GM23338 (cell line): ENCODE results near the gene PRDM1. TPM values are rescaled to one million over a fixed set of nuclear protein-coding genes. Genes with fewer than 3 reads are reported as not detected.

ENCODE experiments used
- ATAC-seq: fragments of 200-7000 bp; cut with Tn5 transposase; 3 replicates; pipeline ENCODE4 v1.9.1; 2020
- DNase-seq: peaks from one replicate; pipeline ENCODE4 v3.0.0-alpha.2; 2015; ENCODE audit warnings: low spot score
- H2AFZ ChIP-seq: fragments of 200-600 bp; sonication (generic); 2 replicates; pipeline ENCODE4 v1.8.0; 2016; ENCODE audit warnings: antibody characterized with exemption, mild to moderate bottlenecking, moderate library complexity
- H3F3A ChIP-seq: fragments of 200-600 bp; sonication (generic); replicated peaks from 2 replicates; pipeline ENCODE4 v1.8.0; 2017; ENCODE audit warnings: antibody characterized with exemption, mixed run types, low read depth
- H3K27ac ChIP-seq: fragments of 200-600 bp; sonication (generic); 2 replicates; pipeline ENCODE4 v1.6.1; 2016; ENCODE audit warnings: low read depth
- H3K27me3 ChIP-seq: fragments of 200-600 bp; sonication (generic); 2 replicates; pipeline ENCODE4 v1.8.0; 2016; ENCODE audit warnings: mild to moderate bottlenecking, mixed run types, moderate library complexity; ENCODE audit not compliant: insufficient read depth
- H3K36me3 ChIP-seq: fragments of 200-600 bp; sonication (generic); 2 replicates; pipeline ENCODE4 v1.8.0; 2016; ENCODE audit warnings: mild to moderate bottlenecking; ENCODE audit not compliant: insufficient read depth
- H3K4me1 ChIP-seq: fragments of 200-600 bp; sonication (generic); 2 replicates; pipeline ENCODE4 v1.8.0; 2016; ENCODE audit warnings: mild to moderate bottlenecking, moderate library complexity; ENCODE audit not compliant: insufficient read depth
- H3K4me2 ChIP-seq: fragments of 200-600 bp; sonication (generic); 2 replicates; pipeline ENCODE4 v1.7.1; 2017; ENCODE audit warnings: mixed run types
- H3K4me3 ChIP-seq: fragments of 200-600 bp; sonication (generic); 2 replicates; pipeline ENCODE4 v1.6.1; 2016; ENCODE audit warnings: mixed run types
- H3K79me2 ChIP-seq: fragments of 200-600 bp; sonication (generic); replicated peaks from 2 replicates; pipeline ENCODE4 v1.8.0; 2017; ENCODE audit warnings: mild to moderate bottlenecking; ENCODE audit not compliant: insufficient read depth
- H3K9me2 ChIP-seq: fragments of 200-600 bp; sonication (generic); 2 replicates; pipeline ENCODE4 v1.8.0; 2017; ENCODE audit not compliant: insufficient read depth
- H4K20me1 ChIP-seq: fragments of 200-600 bp; sonication (generic); replicated peaks from 2 replicates; pipeline ENCODE4 v1.8.0; 2017; ENCODE audit warnings: mild to moderate bottlenecking; ENCODE audit not compliant: insufficient read depth
- H3K27ac Mint-ChIP-seq: 2 replicates; pipeline ENCODE4 v1.8.0; 2020; ENCODE audit warnings: inconsistent platforms, mild to moderate bottlenecking, moderate library complexity, mixed read lengths
- H3K27me3 Mint-ChIP-seq: 3 replicates; pipeline ENCODE4 v1.8.0; 2022; ENCODE audit warnings: low read depth, mild to moderate bottlenecking, moderate library complexity, mixed read lengths, inconsistent platforms; ENCODE audit not compliant: insufficient read depth, poor library complexity
- H3K36me3 Mint-ChIP-seq: 3 replicates; pipeline ENCODE4 v1.8.0; 2021; ENCODE audit warnings: low read depth, mild to moderate bottlenecking, inconsistent platforms, moderate library complexity, mixed read lengths
- H3K4me1 Mint-ChIP-seq: 3 replicates; pipeline ENCODE4 v1.8.0; 2020; ENCODE audit warnings: mild to moderate bottlenecking, inconsistent platforms, mixed read lengths
- H3K4me3 Mint-ChIP-seq: 3 replicates; pipeline ENCODE4 v1.8.0; 2021; ENCODE audit warnings: moderate library complexity, mild to moderate bottlenecking, inconsistent platforms, mixed read lengths
- H3K9me3 Mint-ChIP-seq: 3 replicates; pipeline ENCODE4 v1.8.0; 2020; ENCODE audit warnings: moderate library complexity, mild to moderate bottlenecking, inconsistent platforms, mixed read lengths
- CREB1 ChIP-seq: fragments of 250-450 bp; sonication (Bioruptor Pico); IDR thresholded peaks from 2 replicates; pipeline ENCODE4 v1.5.0; 2020; ENCODE audit warnings: low read depth, mild to moderate bottlenecking, moderate library complexity
- CTCF ChIP-seq, 2 experiments: fragments of 200-600 bp in 1 of 2; sonication (generic) in 1 of 2; conservative IDR thresholded peaks; 2 replicates each; pipeline versions ENCODE4 v1.5.1 to v1.6.1; 2016 to 2017; ENCODE audit warnings: antibody characterized with exemption in 2 of 2, low read depth in 2 of 2, mild to moderate bottlenecking in 2 of 2, moderate library complexity in 1 of 2
- EZH2 ChIP-seq: fragments of 200-600 bp; sonication (generic); IDR thresholded peaks from one replicate; pipeline ENCODE4 v1.8.0; 2017; ENCODE audit warnings: antibody characterized with exemption, mild to moderate bottlenecking, low read depth; ENCODE audit not compliant: unreplicated experiment
- EZH2phosphoT487 ChIP-seq: fragments of 200-600 bp; sonication (generic); IDR thresholded peaks from one replicate; pipeline ENCODE4 v1.8.1; 2018; ENCODE audit warnings: antibody characterized with exemption; ENCODE audit not compliant: unreplicated experiment
- JUNB ChIP-seq: IDR thresholded peaks from one replicate; pipeline ENCODE4 v1.6.1; 2016; ENCODE audit warnings: antibody characterized with exemption; ENCODE audit not compliant: unreplicated experiment
- NANOG ChIP-seq: IDR thresholded peaks from 2 replicates; pipeline ENCODE4 v1.6.1; 2016; ENCODE audit warnings: antibody characterized with exemption, borderline replicate concordance
- POLR2AphosphoS5 ChIP-seq: IDR thresholded peaks from 2 replicates; pipeline ENCODE4 v1.6.1; 2016; ENCODE audit warnings: antibody characterized with exemption, low read depth
- ZNF114 ChIP-seq: fragments of 250-450 bp; sonication (Bioruptor Pico); IDR thresholded peaks from 2 replicates; pipeline ENCODE4 v1.5.0; 2020; ENCODE audit warnings: mild to moderate bottlenecking, moderate library complexity
- ZNF331 ChIP-seq: fragments of 250-450 bp; sonication (Bioruptor Pico); IDR thresholded peaks from 2 replicates; pipeline ENCODE4 v1.5.0; 2020; ENCODE audit warnings: low read depth, mild to moderate bottlenecking, moderate library complexity
- ZNF462 ChIP-seq: fragments of 250-450 bp; sonication (Bioruptor Pico); IDR thresholded peaks from 2 replicates; pipeline ENCODE4 v1.5.0; 2020; ENCODE audit warnings: mild to moderate bottlenecking, moderate library complexity
- polyA plus RNA-seq: library from polyadenylated mRNA; unstranded; fragments of >200 nt; fragmentation: Nextera tagmentation; extraction: Ambion mirVana; gene quantifications from 2 replicates; pipeline ENCODE4 v1.2.1, GENCODE V29; 2016
- total RNA-seq: library from RNA; depleted of rRNA; stranded (reverse); fragments of >200 nt; shearing (Covaris generic); gene quantifications from 2 replicates; pipeline ENCODE4 v1.2.3, GENCODE V29; 2014

The PRDM1 gene
- total and polyA plus RNA-seq, 2 experiments from 2014 or later = 0.65 to 0.73 TPM

- TF ChIP-seq ZNF462 (CRISPR knock-in tag) = no peak
- no peak for TF ChIP-seq POLR2AphosphoS5
- TF ChIP-seq NANOG = no peak
- no peak for TF ChIP-seq ZNF114 (CRISPR knock-in tag)
- no peak for TF ChIP-seq ZNF331 (CRISPR knock-in tag)
Observed at GRCh38 chr6:106076139-106076538, 10.0 kb upstream of the PRDM1 start (continued).

GRCh38 chr6:106077170-106077569 is 9.0 kb upstream of the PRDM1 start:
- H3F3A ChIP-seq = no peaks in the 10 kb centered on the region
- H3K4me2 ChIP-seq = no peak overlapping the region

More at GRCh38 chr6:106077170-106077569, 9.0 kb upstream of the PRDM1 start:
- DNase-seq = no peak
- H3K27me3 Mint-ChIP-seq = no peaks in the 10 kb centered on the region
- TF ChIP-seq NANOG = no peak
- TF ChIP-seq CTCF (conservative IDR thresholded peaks at IDR 0.05; ENCODE audit: low read depth in 2 of 2) = no peak
- TF ChIP-seq EZH2 = no peak
- TF ChIP-seq POLR2AphosphoS5 = no peak
- TF ChIP-seq CREB1 (CRISPR knock-in tag) = no peak
- TF ChIP-seq EZH2phosphoT487 = no peak
- no peak for TF ChIP-seq JUNB
- no peak for TF ChIP-seq ZNF331 (CRISPR knock-in tag)
- peaks cover 5% of the 10 kb centered on the region; the same call in 2 of the 3 replicates for H3K4me1 Mint-ChIP-seq
- H3K79me2 ChIP-seq = no peaks in the 10 kb centered on the region
- no peaks in the 10 kb centered on the region for H4K20me1 ChIP-seq
- H3K27ac Mint-ChIP-seq = no peak overlapping the region
- no peaks in the 10 kb centered on the region; the same call in 1 of the 2 replicates for H3K4me1 ChIP-seq
- no peak overlapping the region for H2AFZ ChIP-seq
- no peak overlapping the region for H3K4me3 Mint-ChIP-seq
- H3K9me2 ChIP-seq = no peaks in the 10 kb centered on the region; the same call in 1 of the 2 replicates
- H3K27ac ChIP-seq = no peak overlapping the region
- no peaks in the 10 kb centered on the region for H3K9me3 Mint-ChIP-seq
- H3K36me3 Mint-ChIP-seq = no peaks in the 10 kb centered on the region
- no peaks in the 10 kb centered on the region for H3K27me3 ChIP-seq
- H3K36me3 ChIP-seq = no peaks in the 10 kb centered on the region
- no peak for ATAC-seq
- no peak overlapping the region for H3K4me3 ChIP-seq
